PC-3 (cell line): ENCODE measurements around the gene PAK3.

Experiments used
- CTCF ChIP-seq: fragments of 300-600 bp; sonication (generic); conservative IDR thresholded peaks from 2 replicates; pipeline ENCODE4 v1.5.1; 2017; ENCODE audit warnings: antibody characterized with exemption, low read depth, mild to moderate bottlenecking, low read length
- EZH2 ChIP-seq: fragments of 300-600 bp; sonication (generic); IDR thresholded peaks from one replicate; pipeline ENCODE4 v1.6.1; 2017; ENCODE audit warnings: antibody characterized with exemption, mild to moderate bottlenecking, low read length; ENCODE audit not compliant: unreplicated experiment
- EZH2phosphoT487 ChIP-seq: fragments of 300-600 bp; sonication (generic); IDR thresholded peaks from 2 replicates; pipeline ENCODE4 v1.6.1; 2018; ENCODE audit warnings: mild to moderate bottlenecking, antibody characterized with exemption, low read length, borderline replicate concordance

GRCh38 chrX:111170017-111170416 is 74.0 kb downstream of the PAK3 start:
- TF ChIP-seq CTCF (no peak), EZH2 (no peak), EZH2phosphoT487 (no peak)
